Measurements from ENCODE around the gene SLC6A9.

GRCh38 chr1:44040846-44041245 lies 9.6 kb upstream of the SLC6A9 start:
- TF ChIP-seq, protein P1, sequence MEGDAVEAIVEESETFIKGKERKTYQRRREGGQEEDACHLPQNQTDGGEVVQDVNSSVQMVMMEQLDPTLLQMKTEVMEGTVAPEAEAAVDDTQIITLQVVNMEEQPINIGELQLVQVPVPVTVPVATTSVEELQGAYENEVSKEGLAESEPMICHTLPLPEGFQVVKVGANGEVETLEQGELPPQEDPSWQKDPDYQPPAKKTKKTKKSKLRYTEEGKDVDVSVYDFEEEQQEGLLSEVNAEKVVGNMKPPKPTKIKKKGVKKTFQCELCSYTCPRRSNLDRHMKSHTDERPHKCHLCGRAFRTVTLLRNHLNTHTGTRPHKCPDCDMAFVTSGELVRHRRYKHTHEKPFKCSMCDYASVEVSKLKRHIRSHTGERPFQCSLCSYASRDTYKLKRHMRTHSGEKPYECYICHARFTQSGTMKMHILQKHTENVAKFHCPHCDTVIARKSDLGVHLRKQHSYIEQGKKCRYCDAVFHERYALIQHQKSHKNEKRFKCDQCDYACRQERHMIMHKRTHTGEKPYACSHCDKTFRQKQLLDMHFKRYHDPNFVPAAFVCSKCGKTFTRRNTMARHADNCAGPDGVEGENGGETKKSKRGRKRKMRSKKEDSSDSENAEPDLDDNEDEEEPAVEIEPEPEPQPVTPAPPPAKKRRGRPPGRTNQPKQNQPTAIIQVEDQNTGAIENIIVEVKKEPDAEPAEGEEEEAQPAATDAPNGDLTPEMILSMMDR (IDR thresholded peaks at IDR 0.05 in 4 of 5, conservative IDR thresholded peaks at IDR 0.05 in 1 of 5) = no peak
- TF ChIP-seq POLR2A (IDR thresholded peaks at IDR 0.05) = no peak

Data from gastrocnemius medialis (tissue), 4 donors.